ENCODE results near the gene ZNF729. TPM values are rescaled to one million over a fixed set of nuclear protein-coding genes. Genes with fewer than 3 reads are reported as not detected.
"Not testable (repeated sequence)": the region's sequence is repeated elsewhere in the genome, so short reads cannot be mapped to it uniquely, and the experiment has no call there.

The ZNF729 gene
- not detected for total RNA-seq

- H3K36me3 Mint-ChIP-seq: peaks cover 5% of the 10 kb centered on the region
- ATAC-seq (no peak), DNase-seq (ENCODE audit: low spot score) (no peak)
- H3K4me1 Mint-ChIP-seq (ENCODE audit: low read depth in 2 of 2): no peaks in the 10 kb centered on the region
- H3K9me3 Mint-ChIP-seq: peaks cover 11% of the 10 kb centered on the region
- no peak within 1 kb of the TSS for H3K4me3 Mint-ChIP-seq
- H3K27ac Mint-ChIP-seq: no peak within 1 kb of the TSS
- no peaks in the 10 kb centered on the region for H3K27me3 Mint-ChIP-seq
These were observed at the start of gene ZNF729 for GRCh38 chr19:22286151-22286810. ZNF729 (plus strand) TSS chr19:22286441; CDS start chr19:22286526, 85 bp downstream.

GRCh38 chr19:22256856-22257255 lies 29.4 kb upstream of the ZNF729 start:
- no peaks in the 10 kb centered on the region for H3K4me1 Mint-ChIP-seq (ENCODE audit: low read depth in 2 of 2)
- H3K27me3 Mint-ChIP-seq: no peaks in the 10 kb centered on the region
- no peak overlapping the region for H3K27ac Mint-ChIP-seq
- ATAC-seq (no peak), DNase-seq (ENCODE audit: low spot score) (no peak)
- H3K36me3 Mint-ChIP-seq: no peaks in the 10 kb centered on the region
- H3K4me3 Mint-ChIP-seq: no peak overlapping the region
- H3K9me3 Mint-ChIP-seq: peaks cover 16% of the 10 kb centered on the region

DNA sequence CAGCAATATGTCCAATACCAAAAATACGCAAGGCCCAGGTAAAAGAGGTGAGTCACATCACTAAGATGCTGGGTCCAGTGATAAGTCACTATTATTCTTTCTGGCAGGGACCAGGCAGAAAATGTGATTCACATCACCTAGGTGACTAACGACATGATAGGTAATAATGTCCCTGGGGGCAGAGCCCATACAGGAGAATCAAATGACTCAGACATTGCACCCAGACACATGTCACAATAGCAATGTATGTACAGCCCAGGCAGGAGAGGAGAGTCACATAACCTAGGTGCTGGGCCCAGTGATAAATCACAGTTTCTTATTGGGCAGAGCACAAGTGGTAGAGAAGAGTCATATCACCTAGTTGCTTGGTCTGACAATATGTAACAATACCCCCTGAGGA lies 28.9 kb upstream of the ZNF729 start:
- H3K4me1 Mint-ChIP-seq (ENCODE audit: low read depth in 2 of 2): no peaks in the 10 kb centered on the region
- H3K9me3 Mint-ChIP-seq: peaks cover 12% of the 10 kb centered on the region
- DNase-seq (ENCODE audit: low spot score): no peak
- no peak for ATAC-seq
- no peak overlapping the region for H3K4me3 Mint-ChIP-seq
- no peaks in the 10 kb centered on the region for H3K27me3 Mint-ChIP-seq
- H3K27ac Mint-ChIP-seq: no peak overlapping the region
- H3K36me3 Mint-ChIP-seq: no peaks in the 10 kb centered on the region

GRCh38 chr19:22257916-22258315 lies 28.3 kb upstream of the ZNF729 start:
- Mint-ChIP-seq H3K4me3 (no peak overlapping the region), H3K27ac (no peak overlapping the region), H3K4me1 (ENCODE audit: low read depth in 2 of 2) (no peaks in the 10 kb centered on the region), H3K36me3 (no peaks in the 10 kb centered on the region), H3K27me3 (no peaks in the 10 kb centered on the region), H3K9me3 (peaks cover 11% of the 10 kb centered on the region)
- ATAC-seq (no peak), DNase-seq (ENCODE audit: low spot score) (no peak)

- Mint-ChIP-seq H3K27me3 (no peaks in the 10 kb centered on the region), H3K27ac (no peak overlapping the region), H3K9me3 (peaks cover 11% of the 10 kb centered on the region), H3K4me1 (ENCODE audit: low read depth in 2 of 2) (no peaks in the 10 kb centered on the region), H3K36me3 (no peaks in the 10 kb centered on the region), H3K4me3 (no peak overlapping the region)
- ATAC-seq: no peak
- DNase-seq (ENCODE audit: low spot score): no peak
These were observed 25.7 kb upstream of the ZNF729 start for GRCh38 chr19:22260499-22260898.

DNA sequence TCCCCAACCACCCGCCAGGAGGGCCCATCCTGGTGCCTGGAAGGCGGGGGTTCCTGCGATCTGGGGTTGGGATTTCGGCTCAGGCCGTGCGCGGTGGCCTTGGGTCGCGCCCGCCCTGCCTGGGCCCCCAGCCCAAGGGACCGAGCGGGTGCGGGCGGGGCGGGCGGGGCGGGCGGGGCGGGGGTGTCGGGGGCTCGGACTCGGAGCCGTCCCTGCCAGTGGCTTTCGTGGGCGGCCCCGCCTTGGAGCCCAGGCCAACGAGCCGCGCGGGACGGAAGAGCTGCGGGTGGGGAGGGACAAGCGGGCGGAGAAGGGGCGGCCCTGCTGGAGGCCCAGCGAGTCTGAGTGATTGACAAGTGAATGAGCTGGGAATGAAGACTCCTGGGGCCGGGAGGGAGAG lies 24.6 kb upstream of the ZNF729 start:
- H3K4me1 Mint-ChIP-seq (ENCODE audit: low read depth in 2 of 2): no peaks in the 10 kb centered on the region
- H3K27ac Mint-ChIP-seq: no peak overlapping the region
- H3K4me3 Mint-ChIP-seq: no peak overlapping the region
- peaks cover 11% of the 10 kb centered on the region for H3K9me3 Mint-ChIP-seq
- H3K36me3 Mint-ChIP-seq: no peaks in the 10 kb centered on the region
- DNase-seq (ENCODE audit: low spot score) (no peak), ATAC-seq (no peak)
- H3K27me3 Mint-ChIP-seq: no peaks in the 10 kb centered on the region

GRCh38 chr19:22263121-22263520 lies 23.1 kb upstream of the ZNF729 start:
- ATAC-seq (no peak), DNase-seq (ENCODE audit: low spot score) (no peak)
- Mint-ChIP-seq H3K27ac (no peak overlapping the region), H3K4me1 (ENCODE audit: low read depth in 2 of 2) (no peaks in the 10 kb centered on the region), H3K36me3 (peaks cover 13% of the 10 kb centered on the region), H3K4me3 (no peak overlapping the region), H3K9me3 (peaks cover 24% of the 10 kb centered on the region), H3K27me3 (no peaks in the 10 kb centered on the region)

DNA sequence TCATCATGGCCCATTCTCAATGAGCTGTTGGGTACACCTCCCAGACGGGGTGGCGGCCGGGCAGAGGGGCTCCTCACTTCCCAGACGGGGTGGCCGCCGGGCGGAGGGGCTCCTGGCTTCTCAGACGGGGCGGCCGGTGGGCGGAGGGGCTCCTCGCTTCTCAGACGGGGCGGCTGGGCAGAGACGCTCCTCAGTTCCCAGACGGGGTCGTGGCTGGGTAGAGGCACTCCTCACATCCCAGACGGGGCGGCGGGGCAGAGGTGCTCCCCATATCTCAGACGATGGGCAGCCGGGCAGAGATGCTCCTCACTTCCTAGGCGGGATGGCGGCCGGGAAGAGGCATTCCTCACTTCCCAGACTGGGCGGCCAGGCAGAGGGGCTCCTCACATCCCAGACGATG lies 35.3 kb downstream of the ZNF729 start:
- H3K27me3 Mint-ChIP-seq: not testable (repeated sequence)

GRCh38 chr19:22326219-22326618 lies 40.0 kb downstream of the ZNF729 start:
- peaks cover 10% of the 10 kb centered on the region for H3K36me3 Mint-ChIP-seq
- H3K9me3 Mint-ChIP-seq: peaks cover 33% of the 10 kb centered on the region

More for the DNA sequence above, 35.3 kb downstream of the ZNF729 start:
- DNase-seq (ENCODE audit: low spot score); H3K4me1 Mint-ChIP-seq (ENCODE audit: low read depth in 2 of 2); H3K36me3 Mint-ChIP-seq; H3K4me3 Mint-ChIP-seq; H3K27ac Mint-ChIP-seq; ATAC-seq: not testable (repeated sequence)
- H3K9me3 Mint-ChIP-seq: peaks cover 13% of the 10 kb centered on the region

DNA sequence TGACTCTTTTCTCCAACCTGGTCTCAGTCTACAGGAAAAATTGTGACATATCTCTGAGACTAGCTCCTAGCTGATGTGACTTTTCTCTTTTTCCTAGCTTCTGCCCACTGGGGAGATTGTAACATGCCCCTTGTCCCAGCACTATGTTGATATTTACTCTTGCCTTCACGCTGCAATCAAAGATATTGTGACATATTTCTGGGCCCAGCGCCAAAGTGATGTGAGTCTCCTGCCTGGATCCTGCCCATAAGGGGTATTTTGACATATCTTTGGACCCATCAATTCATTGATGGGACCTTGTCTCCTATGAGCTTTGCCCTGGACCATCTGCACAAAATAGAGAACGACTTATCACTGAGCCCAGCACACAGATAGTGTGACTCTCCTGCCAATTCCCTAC lies 41.1 kb downstream of the ZNF729 start:
- peaks cover 10% of the 10 kb centered on the region for H3K36me3 Mint-ChIP-seq

More at GRCh38 chr19:22326219-22326618, 40.0 kb downstream of the ZNF729 start:
- H3K27ac Mint-ChIP-seq: no peak overlapping the region
- DNase-seq (ENCODE audit: low spot score) (no peak), ATAC-seq (no peak)
- no peak overlapping the region for H3K4me3 Mint-ChIP-seq
- no peaks in the 10 kb centered on the region for H3K4me1 Mint-ChIP-seq (ENCODE audit: low read depth in 2 of 2)
- H3K27me3 Mint-ChIP-seq: no peaks in the 10 kb centered on the region

GRCh38 chr19:22331521-22331920 lies 45.3 kb downstream of the ZNF729 start:
- H3K36me3 Mint-ChIP-seq: peaks cover 10% of the 10 kb centered on the region
- H3K27me3 Mint-ChIP-seq: no peaks in the 10 kb centered on the region

More for the DNA sequence above, 41.1 kb downstream of the ZNF729 start:
- Mint-ChIP-seq H3K4me3 (no peak overlapping the region), H3K27ac (no peak overlapping the region), H3K9me3 (peaks cover 31% of the 10 kb centered on the region), H3K4me1 (ENCODE audit: low read depth in 2 of 2) (no peaks in the 10 kb centered on the region), H3K27me3 (no peaks in the 10 kb centered on the region)
- DNase-seq (ENCODE audit: low spot score) (no peak), ATAC-seq (no peak)

GRCh38 chr19:22332924-22333323 lies 46.7 kb downstream of the ZNF729 start:
- no peaks in the 10 kb centered on the region for H3K27me3 Mint-ChIP-seq

More at GRCh38 chr19:22331521-22331920, 45.3 kb downstream of the ZNF729 start:
- no peaks in the 10 kb centered on the region for H3K4me1 Mint-ChIP-seq (ENCODE audit: low read depth in 2 of 2)
- ATAC-seq (no peak), DNase-seq (ENCODE audit: low spot score) (no peak)
- H3K9me3 Mint-ChIP-seq: peaks cover 39% of the 10 kb centered on the region
- H3K27ac Mint-ChIP-seq: no peak overlapping the region
- H3K4me3 Mint-ChIP-seq: no peak overlapping the region

DNA sequence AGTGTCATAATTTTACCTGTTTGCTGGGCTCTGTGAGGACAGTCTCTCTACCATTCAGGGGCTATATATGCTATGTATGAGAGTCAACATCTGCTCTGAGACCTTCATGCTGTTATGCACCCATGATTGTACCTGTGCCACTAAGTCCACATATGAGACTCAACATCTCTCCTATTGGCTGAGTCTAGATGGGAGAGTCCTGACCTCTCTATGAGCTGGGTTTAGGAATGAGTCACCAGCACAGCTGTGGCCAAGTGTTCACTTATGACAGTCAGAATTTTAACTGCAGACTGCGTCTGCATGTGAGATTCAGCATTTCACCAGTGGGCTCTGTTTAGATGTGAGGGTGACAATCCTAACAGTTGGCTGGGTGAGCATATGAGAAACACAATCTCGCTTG lies 49.5 kb downstream of the ZNF729 start:
- Mint-ChIP-seq H3K4me1 (ENCODE audit: low read depth in 2 of 2) (no peaks in the 10 kb centered on the region), H3K27ac (no peak overlapping the region), H3K4me3 (no peak overlapping the region), H3K9me3 (peaks cover 23% of the 10 kb centered on the region), H3K36me3 (peaks cover 10% of the 10 kb centered on the region), H3K27me3 (no peaks in the 10 kb centered on the region)
- no peak for DNase-seq (ENCODE audit: low spot score)
- no peak for ATAC-seq

More at GRCh38 chr19:22332924-22333323, 46.7 kb downstream of the ZNF729 start:
- Mint-ChIP-seq H3K9me3 (peaks cover 35% of the 10 kb centered on the region), H3K4me1 (ENCODE audit: low read depth in 2 of 2) (no peaks in the 10 kb centered on the region), H3K4me3 (no peak overlapping the region), H3K36me3 (peaks cover 12% of the 10 kb centered on the region), H3K27ac (no peak overlapping the region)
- ATAC-seq (no peak), DNase-seq (ENCODE audit: low spot score) (no peak)

- Mint-ChIP-seq H3K27ac (no peak overlapping the region), H3K9me3 (peaks cover 6% of the 10 kb centered on the region), H3K4me1 (ENCODE audit: low read depth in 2 of 2) (no peaks in the 10 kb centered on the region), H3K4me3 (no peak overlapping the region), H3K36me3 (no peaks in the 10 kb centered on the region), H3K27me3 (no peaks in the 10 kb centered on the region)
- no peak for DNase-seq (ENCODE audit: low spot score)
- ATAC-seq: no peak
These were observed 68.4 kb downstream of the ZNF729 start for GRCh38 chr19:22354665-22355064.

Measured in natural killer cell treated with Interleukin-12 subunit alpha and Interleukin-12 subunit beta and Interleukin-15 and Interleukin-18, amount 100 ng/mL, for 72 hours (primary cell).